ENCODE measurements around the gene RUNX1.

The RUNX1 gene

DNA sequence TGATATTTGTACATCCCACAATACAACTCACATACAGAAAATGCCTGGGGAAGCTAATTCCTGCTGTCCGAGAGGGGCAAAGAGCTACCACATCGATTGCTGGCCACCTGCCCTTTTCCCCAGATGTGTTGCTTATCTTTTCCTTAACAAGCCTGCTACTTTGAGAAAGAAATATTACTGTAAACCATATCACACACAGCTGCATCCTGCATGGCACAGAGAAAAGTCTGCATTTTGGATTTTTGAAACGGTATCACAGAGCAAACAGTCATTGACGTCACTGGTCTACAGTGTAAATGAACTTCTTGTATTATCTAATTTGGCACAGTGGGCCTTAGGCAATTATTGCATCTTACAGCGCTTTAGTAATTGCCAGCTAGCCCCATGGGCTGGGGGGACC is 215.6 kb downstream of the RUNX1 start:
- Histone ChIP-seq H3K79me2 (no peaks in the 10 kb centered on the region), H2AFZ (no peak overlapping the region), H3K27ac (no peak overlapping the region), H3K4me3 (ENCODE audit: low read depth, low read length) (no peak overlapping the region), H3K4me1 (no peaks in the 10 kb centered on the region), H3K36me3 (ENCODE audit: control insufficient read depth, insufficient read depth, low read length) (no peaks in the 10 kb centered on the region), H3K9me3 (ENCODE audit: control insufficient read depth, low read length) (no peaks in the 10 kb centered on the region), H3K27me3 (ENCODE audit: control insufficient read depth, insufficient read depth, low read length) (no peaks in the 10 kb centered on the region), H3K9ac (no peak overlapping the region), H3K4me2 (ENCODE audit: low read length) (no peak overlapping the region)
- TF ChIP-seq, protein P1, sequence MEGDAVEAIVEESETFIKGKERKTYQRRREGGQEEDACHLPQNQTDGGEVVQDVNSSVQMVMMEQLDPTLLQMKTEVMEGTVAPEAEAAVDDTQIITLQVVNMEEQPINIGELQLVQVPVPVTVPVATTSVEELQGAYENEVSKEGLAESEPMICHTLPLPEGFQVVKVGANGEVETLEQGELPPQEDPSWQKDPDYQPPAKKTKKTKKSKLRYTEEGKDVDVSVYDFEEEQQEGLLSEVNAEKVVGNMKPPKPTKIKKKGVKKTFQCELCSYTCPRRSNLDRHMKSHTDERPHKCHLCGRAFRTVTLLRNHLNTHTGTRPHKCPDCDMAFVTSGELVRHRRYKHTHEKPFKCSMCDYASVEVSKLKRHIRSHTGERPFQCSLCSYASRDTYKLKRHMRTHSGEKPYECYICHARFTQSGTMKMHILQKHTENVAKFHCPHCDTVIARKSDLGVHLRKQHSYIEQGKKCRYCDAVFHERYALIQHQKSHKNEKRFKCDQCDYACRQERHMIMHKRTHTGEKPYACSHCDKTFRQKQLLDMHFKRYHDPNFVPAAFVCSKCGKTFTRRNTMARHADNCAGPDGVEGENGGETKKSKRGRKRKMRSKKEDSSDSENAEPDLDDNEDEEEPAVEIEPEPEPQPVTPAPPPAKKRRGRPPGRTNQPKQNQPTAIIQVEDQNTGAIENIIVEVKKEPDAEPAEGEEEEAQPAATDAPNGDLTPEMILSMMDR (IDR thresholded peaks at IDR 0.05) = no peak

DNA sequence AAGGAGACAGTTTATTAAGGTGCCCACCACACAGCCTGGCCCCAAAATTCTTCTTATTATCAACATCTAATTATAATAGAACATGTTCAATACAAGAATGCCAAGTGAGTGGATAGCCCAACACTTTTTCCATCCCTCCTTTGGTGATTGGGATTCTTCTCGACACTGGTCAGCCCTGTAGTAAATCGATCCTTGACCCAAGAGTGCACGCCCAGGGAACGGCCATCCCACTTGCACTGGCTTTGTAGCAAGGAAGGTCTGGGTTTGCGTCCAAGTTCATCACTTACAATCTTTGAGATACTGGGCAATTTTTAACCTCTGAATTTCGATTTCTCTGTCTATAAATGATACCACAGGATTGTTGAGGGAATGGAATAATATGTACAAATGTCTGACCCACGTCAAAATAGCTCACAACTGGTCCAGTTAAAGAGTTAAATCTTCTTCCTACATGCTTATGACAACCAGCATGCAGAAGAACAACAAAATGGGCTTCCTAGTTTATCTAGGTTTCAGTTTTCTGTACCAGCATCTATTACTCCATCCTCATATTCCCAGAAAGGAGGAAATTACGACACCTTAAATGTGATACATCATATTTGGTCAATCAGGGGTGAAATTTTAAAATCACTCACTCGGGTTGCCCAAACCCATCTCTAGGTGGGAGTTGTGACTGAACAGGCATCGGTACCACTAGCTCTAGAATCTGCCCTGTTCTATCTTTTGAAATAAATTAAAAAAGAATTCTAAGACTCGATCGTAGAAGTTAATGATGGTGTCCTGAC is 218.5 kb downstream of the RUNX1 start:
- H3K9me3 ChIP-seq (ENCODE audit: control insufficient read depth, low read length) = no peaks in the 10 kb centered on the region
- H3K4me3 ChIP-seq (ENCODE audit: low read depth, low read length) = no peak overlapping the region
- no peaks in the 10 kb centered on the region for H3K79me2 ChIP-seq
- H3K27me3 ChIP-seq (ENCODE audit: control insufficient read depth, insufficient read depth, low read length) = no peaks in the 10 kb centered on the region
- H3K9ac ChIP-seq = no peak overlapping the region
- H3K36me3 ChIP-seq (ENCODE audit: control insufficient read depth, insufficient read depth, low read length) = no peaks in the 10 kb centered on the region
- TF ChIP-seq, protein P1 (IDR thresholded peaks at IDR 0.05) = no peak
- no peak overlapping the region for H2AFZ ChIP-seq
- no peaks in the 10 kb centered on the region for H3K4me1 ChIP-seq
- no peak overlapping the region for H3K27ac ChIP-seq
- H3K4me2 ChIP-seq (ENCODE audit: low read length) = no peak overlapping the region

DNA sequence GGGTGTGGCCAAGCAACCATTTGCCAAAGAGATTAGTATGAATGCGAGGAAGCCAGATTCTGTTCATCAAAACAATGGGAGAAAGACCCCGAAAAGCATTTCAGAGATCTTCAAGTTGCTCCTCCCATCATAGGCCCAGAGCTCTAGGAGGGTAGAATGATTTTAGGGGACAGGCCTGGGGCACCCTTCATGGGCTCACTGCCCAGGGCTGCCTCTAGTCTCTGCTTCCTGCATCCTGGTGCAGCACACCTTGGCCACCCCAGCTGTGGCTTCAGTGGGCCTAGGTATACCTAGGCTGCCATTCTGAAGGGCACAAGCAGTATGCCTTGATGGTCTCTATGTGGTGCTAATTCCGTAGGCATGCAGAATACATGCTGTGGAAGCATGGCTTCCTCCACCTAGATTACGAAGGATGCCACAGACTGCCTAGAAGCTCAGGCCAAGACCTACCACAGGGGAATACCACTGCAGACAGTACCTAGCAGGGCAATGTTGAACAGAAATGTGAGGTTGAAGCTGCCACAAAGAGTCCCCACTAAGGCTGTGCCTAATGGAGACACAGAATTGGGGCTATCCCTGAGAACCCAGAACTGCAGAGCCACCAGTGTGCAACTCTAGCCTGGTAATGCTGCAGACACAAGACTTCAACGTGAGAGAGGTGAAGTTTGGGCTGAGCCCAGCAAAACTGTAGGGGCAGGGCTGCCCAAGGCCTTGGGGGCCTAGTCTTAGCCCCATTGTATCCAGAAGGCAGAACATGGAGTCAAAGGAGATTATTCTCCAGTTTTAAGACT is 221.5 kb downstream of the RUNX1 start:
- Histone ChIP-seq H3K4me1 (no peaks in the 10 kb centered on the region), H2AFZ (no peak overlapping the region), H3K79me2 (no peaks in the 10 kb centered on the region), H3K27me3 (ENCODE audit: control insufficient read depth, insufficient read depth, low read length) (no peaks in the 10 kb centered on the region), H3K4me2 (ENCODE audit: low read length) (no peak overlapping the region), H3K9me3 (ENCODE audit: control insufficient read depth, low read length) (no peaks in the 10 kb centered on the region), H3K9ac (no peak overlapping the region), H3K4me3 (ENCODE audit: low read depth, low read length) (no peak overlapping the region), H3K27ac (no peak overlapping the region), H3K36me3 (ENCODE audit: control insufficient read depth, insufficient read depth, low read length) (no peaks in the 10 kb centered on the region)
- TF ChIP-seq, protein P1 (IDR thresholded peaks at IDR 0.05) = no peak

DNA sequence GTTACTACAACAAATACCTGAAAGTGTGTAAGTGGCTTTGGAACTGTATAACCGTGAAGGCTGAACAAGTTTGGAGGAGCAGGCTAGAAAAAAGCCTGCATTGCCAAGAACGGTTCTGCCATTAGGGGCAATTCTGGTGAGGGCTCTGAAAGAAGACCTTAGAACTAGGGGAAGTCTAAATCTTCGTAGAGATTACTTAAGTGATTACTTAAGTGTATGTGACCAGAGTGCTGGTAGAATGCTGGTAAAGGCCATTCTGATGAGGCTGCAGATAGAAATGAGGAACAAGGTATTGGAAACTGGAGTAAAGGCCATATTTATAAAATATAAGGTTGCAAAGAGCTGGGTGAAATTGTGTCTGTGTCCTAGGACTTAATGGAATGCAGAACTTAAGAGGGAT is 222.3 kb downstream of the RUNX1 start:
- no peak overlapping the region for H3K27ac ChIP-seq
- H3K9ac ChIP-seq = no peak overlapping the region
- H2AFZ ChIP-seq = no peak overlapping the region
- no peaks in the 10 kb centered on the region for H3K79me2 ChIP-seq
- H3K9me3 ChIP-seq (ENCODE audit: control insufficient read depth, low read length) = no peaks in the 10 kb centered on the region
- H3K4me2 ChIP-seq (ENCODE audit: low read length) = no peak overlapping the region
- H3K36me3 ChIP-seq (ENCODE audit: control insufficient read depth, insufficient read depth, low read length) = no peaks in the 10 kb centered on the region
- H3K27me3 ChIP-seq (ENCODE audit: control insufficient read depth, insufficient read depth, low read length) = no peaks in the 10 kb centered on the region
- TF ChIP-seq, protein P1 (IDR thresholded peaks at IDR 0.05) = no peak
- H3K4me1 ChIP-seq = no peaks in the 10 kb centered on the region
- no peak overlapping the region for H3K4me3 ChIP-seq (ENCODE audit: low read depth, low read length)
